Measurements from ENCODE around the gene CIAO2B. TPM values are rescaled to one million over a fixed set of nuclear protein-coding genes. Genes with fewer than 3 reads are reported as not detected.

Gene CIAO2B
- total RNA-seq, 1 donor from 2014 or later, result 61.3 TPM

DNA sequence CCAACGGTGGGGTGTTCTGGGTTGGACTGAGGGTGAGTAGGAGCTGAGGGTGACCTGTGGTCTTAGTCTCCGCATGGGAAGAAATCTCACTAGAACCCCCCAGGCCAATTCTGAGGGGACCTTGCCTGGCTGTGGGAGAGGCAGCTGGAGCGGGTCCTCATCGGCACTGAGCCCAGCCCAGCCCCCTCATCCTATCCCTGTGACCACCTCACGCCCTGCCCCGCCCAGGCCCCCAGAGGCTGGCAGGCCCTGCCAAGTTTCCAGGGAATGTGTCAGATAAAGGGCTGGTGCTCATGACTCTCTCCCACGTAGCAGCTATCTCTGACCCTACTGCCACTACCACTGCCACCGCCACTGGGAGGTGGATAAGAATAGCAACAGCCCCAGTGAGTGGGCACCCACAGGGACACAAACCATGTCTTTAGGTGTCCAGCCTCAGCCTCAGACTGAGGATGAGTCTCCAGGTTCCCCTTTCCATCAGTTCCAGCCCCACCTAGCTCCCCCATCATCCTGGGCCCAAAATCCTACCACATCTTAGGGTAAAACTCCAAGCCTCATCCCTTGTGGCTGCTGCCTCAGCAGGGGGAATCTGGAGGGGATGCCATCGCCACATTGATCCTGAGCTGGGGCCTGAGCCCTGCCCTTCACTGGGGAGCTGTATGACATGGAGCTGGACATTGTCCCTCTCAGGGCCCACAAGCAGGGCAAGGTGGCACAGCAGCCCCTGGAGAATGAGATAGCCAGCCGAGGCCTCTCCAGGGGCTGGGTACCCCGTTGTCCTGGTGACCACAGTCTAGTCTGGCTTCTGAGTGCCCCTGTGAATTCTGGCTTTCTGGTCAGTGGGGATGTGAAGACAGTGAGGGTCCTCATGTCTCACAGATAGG, 30.4 kb downstream of the CIAO2B start:
- Mint-ChIP-seq H3K4me1 (ENCODE audit: low read depth) (peaks cover 48% of the 10 kb centered on the region), H3K9me3 (ENCODE audit: low read depth) (no peaks in the 10 kb centered on the region), H3K4me3 (ENCODE audit: unreplicated experiment) (no peak overlapping the region), H3K27me3 (ENCODE audit: low read depth) (peaks cover 6% of the 10 kb centered on the region), H3K36me3 (ENCODE audit: low read depth) (no peaks in the 10 kb centered on the region), H3K27ac (ENCODE audit: unreplicated experiment) (peak overlapping the region; percentile 61)
- DNase-seq (ENCODE audit: low spot score), result peak; percentile 69
- TF ChIP-seq, protein P1, sequence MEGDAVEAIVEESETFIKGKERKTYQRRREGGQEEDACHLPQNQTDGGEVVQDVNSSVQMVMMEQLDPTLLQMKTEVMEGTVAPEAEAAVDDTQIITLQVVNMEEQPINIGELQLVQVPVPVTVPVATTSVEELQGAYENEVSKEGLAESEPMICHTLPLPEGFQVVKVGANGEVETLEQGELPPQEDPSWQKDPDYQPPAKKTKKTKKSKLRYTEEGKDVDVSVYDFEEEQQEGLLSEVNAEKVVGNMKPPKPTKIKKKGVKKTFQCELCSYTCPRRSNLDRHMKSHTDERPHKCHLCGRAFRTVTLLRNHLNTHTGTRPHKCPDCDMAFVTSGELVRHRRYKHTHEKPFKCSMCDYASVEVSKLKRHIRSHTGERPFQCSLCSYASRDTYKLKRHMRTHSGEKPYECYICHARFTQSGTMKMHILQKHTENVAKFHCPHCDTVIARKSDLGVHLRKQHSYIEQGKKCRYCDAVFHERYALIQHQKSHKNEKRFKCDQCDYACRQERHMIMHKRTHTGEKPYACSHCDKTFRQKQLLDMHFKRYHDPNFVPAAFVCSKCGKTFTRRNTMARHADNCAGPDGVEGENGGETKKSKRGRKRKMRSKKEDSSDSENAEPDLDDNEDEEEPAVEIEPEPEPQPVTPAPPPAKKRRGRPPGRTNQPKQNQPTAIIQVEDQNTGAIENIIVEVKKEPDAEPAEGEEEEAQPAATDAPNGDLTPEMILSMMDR (IDR thresholded peaks at IDR 0.05), result no peak

DNA sequence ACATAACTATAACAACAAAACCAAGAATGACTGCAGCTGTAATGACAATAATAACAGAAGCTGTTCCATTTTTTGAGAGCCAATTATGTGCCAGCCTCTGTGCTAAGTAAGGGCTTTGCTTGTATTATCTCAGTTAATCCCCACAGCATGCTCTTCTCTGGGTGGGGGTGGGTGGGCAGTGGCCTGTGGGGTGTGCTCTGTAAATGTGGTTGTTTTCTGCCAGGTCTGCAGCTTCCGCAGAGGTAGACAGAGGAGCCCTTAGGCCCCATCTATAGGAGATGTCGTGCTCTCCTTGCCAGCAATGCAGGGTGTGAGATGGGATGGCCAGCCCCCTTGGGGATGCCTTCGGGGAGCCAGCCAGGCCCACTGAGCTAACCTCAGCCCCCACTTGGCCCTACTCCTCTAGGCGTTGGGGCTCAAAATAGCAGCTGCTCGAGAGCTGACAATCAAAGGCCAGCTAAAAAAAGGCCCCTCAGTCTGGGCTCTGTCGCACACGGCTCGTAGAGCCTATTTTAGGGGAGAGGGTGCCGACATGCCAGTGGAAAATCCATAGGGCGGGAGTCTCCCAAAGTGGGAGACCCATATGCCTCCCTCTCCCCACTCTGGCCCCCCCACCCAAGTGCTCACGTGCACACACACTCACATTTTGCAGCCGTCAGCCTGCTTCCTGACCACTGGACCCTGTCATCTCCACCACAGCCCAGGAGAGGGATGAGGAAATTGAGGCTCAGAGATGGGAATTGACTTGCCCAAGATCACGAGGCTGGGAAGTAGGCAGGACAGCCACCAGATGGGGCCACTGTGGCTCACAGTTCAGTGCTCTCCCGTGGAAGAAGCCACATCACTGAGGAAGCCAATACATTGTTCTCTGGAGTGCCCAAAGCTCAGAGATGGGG, 31.3 kb downstream of the CIAO2B start:
- no peak overlapping the region for H3K4me3 Mint-ChIP-seq (ENCODE audit: unreplicated experiment)
- peak; percentile 64 for DNase-seq (ENCODE audit: low spot score)
- TF ChIP-seq, protein P1 (IDR thresholded peaks at IDR 0.05), result no peak
- no peaks in the 10 kb centered on the region for H3K36me3 Mint-ChIP-seq (ENCODE audit: low read depth)
- no peak overlapping the region for H3K27ac Mint-ChIP-seq (ENCODE audit: unreplicated experiment)
- peaks cover 51% of the 10 kb centered on the region for H3K4me1 Mint-ChIP-seq (ENCODE audit: low read depth)
- H3K9me3 Mint-ChIP-seq (ENCODE audit: low read depth), result no peaks in the 10 kb centered on the region
- peaks cover 3% of the 10 kb centered on the region for H3K27me3 Mint-ChIP-seq (ENCODE audit: low read depth)

DNA sequence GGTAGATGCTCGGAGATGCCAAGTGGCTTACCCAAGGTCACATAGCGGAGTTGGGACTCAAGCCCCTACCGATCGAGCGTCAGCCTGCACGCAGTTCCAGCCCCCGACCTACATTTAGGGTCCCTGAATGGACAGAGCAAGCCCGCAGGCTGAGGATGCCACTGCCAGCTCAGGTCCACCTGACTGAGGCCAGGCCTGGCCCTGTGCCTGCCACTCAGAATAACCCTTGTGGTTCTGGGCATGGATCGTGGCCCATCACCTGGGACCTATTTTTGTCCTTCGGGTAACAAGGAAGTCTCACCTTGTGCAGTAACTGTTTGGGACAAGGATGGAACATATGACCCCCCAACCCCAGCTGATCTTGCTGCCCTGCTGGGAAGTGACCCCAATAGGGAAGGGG, 32.6 kb downstream of the CIAO2B start:
- Mint-ChIP-seq H3K4me1 (ENCODE audit: low read depth) (peaks cover 51% of the 10 kb centered on the region), H3K36me3 (ENCODE audit: low read depth) (no peaks in the 10 kb centered on the region), H3K4me3 (ENCODE audit: unreplicated experiment) (no peak overlapping the region), H3K9me3 (ENCODE audit: low read depth) (no peaks in the 10 kb centered on the region), H3K27ac (ENCODE audit: unreplicated experiment) (no peak overlapping the region), H3K27me3 (ENCODE audit: low read depth) (no peaks in the 10 kb centered on the region)
- peak; percentile 79 for DNase-seq (ENCODE audit: low spot score)
- TF ChIP-seq, protein P1 (IDR thresholded peaks at IDR 0.05), result no peak

DNA sequence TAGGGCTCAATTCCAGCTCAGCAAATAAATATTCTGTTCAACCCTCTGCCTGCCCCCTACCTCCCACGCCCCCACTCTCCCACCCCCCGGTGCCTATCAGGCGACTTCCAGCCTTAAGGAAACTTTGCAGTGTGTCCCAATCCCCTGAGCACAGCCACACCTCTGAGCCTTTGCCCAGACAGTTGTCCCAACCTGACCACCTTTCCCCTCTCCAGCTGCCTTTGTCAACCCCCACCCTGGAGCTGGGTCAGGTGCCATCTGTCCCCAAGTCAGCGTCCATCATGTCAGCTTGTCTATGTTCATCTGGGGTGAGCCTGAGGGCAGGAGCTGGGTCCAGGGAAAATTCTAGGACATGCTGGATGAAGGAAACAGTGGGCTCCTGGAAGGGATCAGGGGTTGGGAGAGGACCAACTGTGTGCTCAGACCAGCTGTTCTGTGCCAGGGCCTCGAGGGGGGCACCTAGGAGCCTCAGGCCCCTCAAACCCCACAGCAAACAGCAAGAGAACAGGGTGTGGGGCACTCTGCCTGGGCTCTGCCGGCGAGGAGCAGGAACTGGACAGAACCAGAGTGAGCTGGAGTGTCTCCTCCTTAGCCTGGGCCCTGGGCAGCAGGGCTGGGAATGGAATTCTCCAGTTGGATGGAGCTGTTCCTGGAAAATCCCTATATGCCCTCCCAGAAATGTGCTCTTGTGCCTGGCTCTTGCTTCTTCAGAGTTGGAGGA, 33.3 kb downstream of the CIAO2B start:
- H3K36me3 Mint-ChIP-seq (ENCODE audit: low read depth), result no peaks in the 10 kb centered on the region
- DNase-seq (ENCODE audit: low spot score), result peak; percentile 76
- H3K4me3 Mint-ChIP-seq (ENCODE audit: unreplicated experiment), result no peak overlapping the region
- H3K27me3 Mint-ChIP-seq (ENCODE audit: low read depth), result no peaks in the 10 kb centered on the region
- H3K27ac Mint-ChIP-seq (ENCODE audit: unreplicated experiment), result peak overlapping the region; percentile 37
- H3K4me1 Mint-ChIP-seq (ENCODE audit: low read depth), result peaks cover 56% of the 10 kb centered on the region
- H3K9me3 Mint-ChIP-seq (ENCODE audit: low read depth), result no peaks in the 10 kb centered on the region
- TF ChIP-seq, protein P1 (IDR thresholded peaks at IDR 0.05), result no peak

Measured in chondrocyte (in vitro differentiated cells).